Measurements from ENCODE around the gene LMO7. TPM values are rescaled to one million over a fixed set of nuclear protein-coding genes. Genes with fewer than 3 reads are reported as not detected.

LMO7 gene
- total RNA-seq, 1 experiment from 2014 or later: 2.1 TPM

DNA sequence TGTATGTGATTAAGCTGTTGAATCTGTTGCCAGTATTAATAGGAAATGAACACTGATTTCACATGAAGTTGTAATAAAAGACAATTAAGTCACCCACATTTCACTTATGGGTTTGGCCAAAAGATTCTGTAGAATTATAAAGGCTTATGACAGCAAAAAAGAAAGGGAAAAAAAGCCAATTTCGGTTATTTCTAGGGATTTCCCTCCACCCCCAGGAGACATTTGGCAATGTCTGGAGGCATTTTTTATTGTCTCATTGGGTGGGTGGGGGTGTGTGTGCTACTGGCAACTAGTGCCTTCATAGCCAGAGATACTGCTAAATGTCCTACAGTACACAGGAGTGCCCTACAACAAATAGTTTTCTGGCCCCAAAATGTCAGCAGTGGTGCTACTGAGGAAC is 175.7 kb downstream of the LMO7 start:
- no peak for DNase-seq (ENCODE audit: low spot score)
- in situ Hi-C loops (cut with HindIII; ENCODE audit: low sequenced_read_pairs): no loop called here

DNA sequence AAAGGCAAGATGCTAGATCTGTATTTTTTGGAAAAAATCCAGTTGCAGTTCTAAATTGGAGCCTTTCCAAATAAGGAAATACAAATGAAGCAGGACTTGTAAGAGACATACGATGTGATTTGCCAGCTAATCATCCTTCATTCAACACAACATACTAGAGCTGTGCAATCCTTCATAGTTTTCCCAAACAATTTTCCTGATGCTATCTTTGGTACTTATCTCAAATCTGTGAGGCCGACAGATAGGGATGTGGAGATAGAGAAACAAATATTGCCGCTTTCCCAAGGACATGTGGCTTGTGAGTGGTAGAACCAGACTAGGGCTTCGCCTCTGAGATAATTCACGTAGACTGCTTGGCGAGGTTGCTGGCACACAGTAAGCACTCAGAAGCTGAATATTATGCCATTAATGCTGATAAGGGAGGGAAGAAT is 176.6 kb downstream of the LMO7 start:
- in situ Hi-C loops (cut with HindIII; ENCODE audit: low sequenced_read_pairs): no loop called here
- no peak for DNase-seq (ENCODE audit: low spot score)

DNA sequence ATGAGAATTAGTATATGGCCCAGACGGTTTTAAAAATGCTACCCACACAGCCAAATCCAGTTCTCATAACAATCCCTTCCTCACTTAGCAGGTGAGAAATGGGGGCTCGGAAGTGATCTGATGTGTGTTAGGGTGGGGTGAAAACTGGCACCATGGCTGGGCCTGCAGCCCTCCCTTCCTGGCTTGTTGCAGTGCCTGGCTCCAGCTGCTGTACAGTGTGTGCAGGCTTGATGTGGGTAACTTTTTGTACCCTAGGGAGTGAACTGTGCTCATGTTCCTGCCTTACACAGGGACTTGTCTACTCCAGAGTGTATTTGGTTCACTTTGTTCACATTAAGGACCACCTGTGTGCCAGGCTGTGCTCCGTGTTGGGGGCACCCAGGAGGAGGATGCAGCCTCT is 177.2 kb downstream of the LMO7 start:
- DNase-seq (ENCODE audit: low spot score): no peak
- in situ Hi-C loops (cut with HindIII; ENCODE audit: low sequenced_read_pairs): no loop called here

DNA sequence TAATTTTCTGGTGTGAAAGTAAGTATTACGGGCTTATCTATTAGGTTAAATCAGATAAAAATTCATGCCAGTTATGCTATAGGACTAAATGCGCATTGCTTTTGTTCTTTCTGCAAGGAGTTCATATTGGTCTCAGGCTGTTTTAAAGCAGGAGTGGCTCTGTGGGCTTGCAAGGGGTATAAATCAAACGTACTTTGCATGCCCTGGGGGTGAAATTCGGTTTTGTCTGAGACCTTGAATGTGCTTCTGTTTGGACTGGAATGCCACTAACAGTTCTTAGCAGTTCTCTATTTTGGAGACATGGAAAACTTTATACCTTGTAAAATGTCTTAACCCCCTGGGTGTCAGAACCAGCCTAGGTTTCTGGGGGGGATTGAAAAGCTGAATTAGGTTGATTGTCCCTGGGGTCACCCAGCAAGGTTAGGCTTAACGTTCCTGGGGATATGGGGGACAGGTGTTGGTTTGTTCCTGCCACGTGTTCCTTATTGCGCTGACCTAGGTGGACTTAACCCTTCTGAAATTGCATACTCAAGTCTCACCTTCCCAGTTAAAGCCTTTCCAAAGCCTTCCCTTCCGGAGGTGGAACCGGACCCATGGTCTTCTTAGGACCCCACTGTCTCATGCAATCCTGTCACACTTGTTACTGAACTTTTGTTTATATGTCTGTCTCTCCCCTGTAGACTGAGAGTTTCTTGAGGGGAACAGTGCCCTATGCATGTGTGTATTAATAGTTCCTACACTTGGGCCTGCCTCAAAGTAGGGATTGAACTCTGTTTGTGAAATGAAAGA is 182.2 kb downstream of the LMO7 start:
- DNase-seq (ENCODE audit: low spot score): no peak
- in situ Hi-C loops (cut with HindIII; ENCODE audit: low sequenced_read_pairs): no loop called here

DNA sequence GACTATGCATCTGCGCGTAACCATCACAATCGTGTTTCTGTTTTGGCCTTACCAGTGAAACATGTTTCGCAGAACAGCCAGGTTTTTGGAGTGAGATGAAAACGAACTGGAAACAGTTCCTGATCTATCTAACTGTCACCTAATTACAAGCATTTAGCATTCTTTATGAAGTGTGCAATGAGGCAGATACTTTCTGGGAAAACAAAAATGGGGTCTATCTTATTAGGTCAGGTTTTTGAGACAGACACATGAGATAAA is 182.8 kb downstream of the LMO7 start:
- no peak for DNase-seq (ENCODE audit: low spot score)
- in situ Hi-C loops (cut with HindIII; ENCODE audit: low sequenced_read_pairs): no loop called here

DNA sequence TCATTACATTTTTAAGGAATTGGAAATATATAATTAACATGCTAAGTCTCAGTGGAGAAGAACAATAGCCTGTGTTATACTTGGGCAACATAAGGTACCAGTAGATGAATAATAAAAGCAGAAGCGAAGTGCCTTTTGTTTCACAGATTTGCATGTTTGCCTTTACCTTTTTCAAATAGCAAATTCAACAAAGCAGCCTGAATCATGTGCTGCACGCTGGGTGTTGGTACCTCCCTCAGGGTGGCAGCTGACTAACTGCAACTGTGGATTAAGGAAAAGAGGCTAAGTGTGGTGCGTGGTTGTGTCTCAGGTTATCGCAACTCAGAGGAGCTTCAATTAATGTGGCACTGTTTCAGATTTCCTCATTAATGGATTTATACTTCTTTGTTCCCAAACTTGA is 189.0 kb downstream of the LMO7 start:
- in situ Hi-C loops (cut with HindIII; ENCODE audit: low sequenced_read_pairs): no loop called here
- no peak for DNase-seq (ENCODE audit: low spot score)

DNA sequence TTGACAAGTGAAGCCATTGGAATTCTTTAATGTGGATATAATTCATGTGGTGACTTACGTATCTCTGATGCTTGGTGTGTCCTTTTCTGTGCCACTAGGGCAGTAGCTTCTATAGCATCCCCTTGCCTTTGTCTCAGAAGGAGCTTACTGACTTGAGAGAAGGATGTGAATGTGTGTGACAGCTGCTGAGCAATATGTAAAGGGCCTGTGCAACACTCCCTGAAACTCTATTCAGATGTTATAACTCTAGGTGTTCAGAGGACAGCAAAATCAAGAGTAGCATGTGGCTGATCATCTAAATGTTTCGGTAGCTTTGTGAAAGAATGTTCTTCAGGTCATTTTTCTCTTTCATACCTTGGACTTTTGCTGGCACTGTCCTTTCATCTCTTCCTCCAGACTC is 189.5 kb downstream of the LMO7 start:
- in situ Hi-C loops (cut with HindIII; ENCODE audit: low sequenced_read_pairs): no loop called here
- DNase-seq (ENCODE audit: low spot score): no peak

DNA sequence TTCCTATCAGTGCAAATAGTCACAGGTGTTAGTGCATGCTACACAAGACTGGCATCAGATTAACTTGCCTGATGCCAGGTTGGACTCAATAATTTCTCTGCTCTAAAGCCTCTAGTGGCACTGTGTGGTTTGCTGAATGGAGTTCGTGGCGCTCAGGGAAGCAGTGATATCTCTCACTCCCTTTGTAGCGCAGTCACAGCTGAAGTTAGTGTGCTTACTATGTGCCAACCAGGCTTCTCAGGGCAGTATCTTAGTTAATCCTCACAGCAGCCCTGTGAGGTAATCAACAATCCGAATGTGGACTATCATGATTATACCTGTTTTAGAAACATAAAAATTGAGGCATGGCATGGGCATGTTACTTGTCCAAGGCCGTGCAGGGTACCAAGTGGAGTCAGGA is 190.3 kb downstream of the LMO7 start:
- in situ Hi-C loops (cut with HindIII; ENCODE audit: low sequenced_read_pairs): no loop called here
- no peak for DNase-seq (ENCODE audit: low spot score)

DNA sequence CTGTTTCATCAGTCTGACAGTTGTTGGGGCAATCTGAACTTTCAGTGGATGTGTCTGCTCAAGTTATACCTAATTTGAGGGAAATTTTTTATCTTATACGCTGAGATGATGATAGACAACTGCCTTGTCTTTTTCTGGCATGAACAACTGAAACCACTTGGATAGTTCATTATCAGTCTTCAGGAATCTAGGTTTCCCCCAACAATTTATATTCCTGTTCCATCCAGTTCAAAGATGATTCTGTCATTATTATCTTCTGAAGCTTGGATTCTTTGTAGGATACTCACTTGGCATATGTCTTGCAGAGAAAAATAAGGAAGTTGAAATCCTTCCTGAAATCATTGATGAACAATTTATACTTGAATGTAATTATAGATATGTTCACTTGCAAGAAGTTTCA is 193.7 kb downstream of the LMO7 start:
- no peak for DNase-seq (ENCODE audit: low spot score)
- in situ Hi-C loops (cut with HindIII; ENCODE audit: low sequenced_read_pairs): no loop called here

DNA sequence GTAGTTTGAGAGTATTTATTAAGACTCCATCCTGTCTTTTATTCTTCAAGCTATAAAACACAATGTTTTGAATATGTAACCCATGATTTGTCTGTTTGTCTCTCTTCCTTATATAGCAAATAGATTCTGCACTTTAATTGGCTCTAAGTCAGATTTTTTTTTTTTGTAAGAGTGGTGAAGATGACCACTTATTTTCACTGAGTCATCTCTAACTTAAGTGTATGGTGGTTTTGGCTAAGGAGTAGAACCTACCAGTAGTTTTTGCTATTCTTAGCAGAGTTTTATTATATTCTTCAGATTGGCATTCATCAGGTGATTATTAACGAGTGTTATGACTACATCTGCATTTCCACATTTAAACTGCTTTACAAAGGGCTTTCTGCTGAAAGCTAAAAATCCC is 194.7 kb downstream of the LMO7 start:
- DNase-seq (ENCODE audit: low spot score): no peak

DNA sequence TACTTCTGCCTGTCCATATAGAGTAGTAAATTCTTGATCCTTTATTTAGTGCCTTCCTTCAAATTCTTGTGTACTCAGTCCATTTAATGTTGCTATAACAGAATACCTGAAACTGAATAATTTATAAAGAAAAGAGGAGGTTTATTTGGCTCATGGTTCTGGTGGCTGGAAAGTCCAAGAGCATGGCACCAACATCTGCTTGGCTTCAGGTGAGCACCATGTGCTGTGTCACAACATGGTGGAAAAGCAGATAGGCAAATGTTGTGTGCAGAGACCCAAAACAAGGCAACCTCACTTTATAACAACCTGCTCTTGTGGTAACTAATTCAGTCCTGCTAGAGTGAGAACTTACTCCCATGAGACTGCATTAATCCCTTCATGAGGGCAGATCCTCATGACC is 195.3 kb downstream of the LMO7 start:
- in situ Hi-C loops (cut with HindIII; ENCODE audit: low sequenced_read_pairs): no loop called here
- no peak for DNase-seq (ENCODE audit: low spot score)

More for the DNA sequence above, 194.7 kb downstream of the LMO7 start:
- in situ Hi-C loops (cut with HindIII; ENCODE audit: low sequenced_read_pairs): no loop called here

DNA sequence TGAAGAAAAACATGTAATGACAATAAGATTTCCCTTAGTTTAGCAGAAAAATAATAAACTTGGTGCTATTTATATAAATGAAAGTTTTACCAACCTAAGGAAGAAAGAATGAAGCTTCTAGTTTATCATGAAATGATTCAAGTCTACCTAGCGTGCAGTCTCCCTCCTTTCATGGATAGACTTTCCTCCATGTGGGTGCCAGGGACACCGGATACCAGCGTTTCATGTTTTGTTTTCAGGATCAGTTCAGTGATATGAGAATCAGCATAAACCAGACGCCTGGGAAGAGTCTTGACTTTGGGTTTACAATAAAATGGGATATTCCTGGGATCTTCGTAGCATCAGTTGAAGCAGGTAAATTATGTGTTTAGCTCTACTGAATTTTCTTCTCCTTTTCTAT is 196.7 kb downstream of the LMO7 start:
- no peak for DNase-seq (ENCODE audit: low spot score)
- in situ Hi-C loops (cut with HindIII; ENCODE audit: low sequenced_read_pairs): no loop called here

DNA sequence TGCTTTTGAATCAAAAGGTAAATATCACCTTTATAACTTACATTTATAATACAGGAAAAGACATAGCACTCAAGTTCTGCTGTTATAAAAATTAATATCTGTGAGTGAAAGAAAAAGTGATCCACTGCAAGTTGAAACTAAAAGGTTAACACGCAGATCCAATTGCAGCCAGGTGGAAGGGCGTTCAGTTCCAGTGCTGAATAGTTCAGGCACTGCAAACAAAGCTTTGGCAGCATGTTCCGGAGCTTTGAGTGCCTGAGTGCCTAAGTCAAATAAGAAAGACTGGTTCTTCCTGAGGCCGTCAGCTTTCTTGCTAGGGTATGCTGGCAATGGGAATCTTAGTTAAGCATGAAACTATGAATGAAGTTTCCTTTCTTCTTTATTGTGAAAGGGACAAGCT is 200.3 kb downstream of the LMO7 start:
- no peak for DNase-seq (ENCODE audit: low spot score)
- in situ Hi-C loops (cut with HindIII; ENCODE audit: low sequenced_read_pairs): no loop called here

DNA sequence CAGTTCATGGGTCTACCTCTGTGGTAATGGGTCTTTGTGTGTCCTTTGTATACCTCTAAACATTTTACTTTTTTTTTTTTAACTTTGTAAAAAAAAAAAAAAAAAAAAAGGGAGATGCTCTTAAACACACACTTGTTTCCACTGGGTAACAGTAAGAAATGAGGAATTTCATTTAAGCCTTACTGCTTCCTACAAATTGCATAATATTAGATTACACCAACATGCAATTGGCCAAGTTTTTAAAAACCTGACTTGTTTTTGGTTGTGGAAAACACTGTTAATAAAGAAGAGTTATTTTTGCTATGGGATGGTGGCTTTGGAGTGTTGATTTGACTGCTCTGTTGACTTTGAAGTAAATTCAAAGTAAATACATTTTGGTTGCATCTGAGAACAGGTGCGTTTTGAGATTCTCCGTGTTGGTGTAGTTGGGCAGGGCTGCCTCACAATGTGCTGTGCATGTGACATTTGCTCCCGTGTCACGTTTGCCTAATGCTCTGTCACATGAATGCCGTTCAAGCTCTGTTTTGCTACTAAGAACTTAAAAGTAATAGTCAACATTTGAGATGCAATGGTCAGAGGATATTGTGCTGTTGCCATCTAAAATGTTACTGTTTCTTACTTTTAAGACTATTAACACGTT is 202.4 kb downstream of the LMO7 start:
- in situ Hi-C loops (cut with HindIII; ENCODE audit: low sequenced_read_pairs): no loop called here
- no peak for DNase-seq (ENCODE audit: low spot score)

DNA sequence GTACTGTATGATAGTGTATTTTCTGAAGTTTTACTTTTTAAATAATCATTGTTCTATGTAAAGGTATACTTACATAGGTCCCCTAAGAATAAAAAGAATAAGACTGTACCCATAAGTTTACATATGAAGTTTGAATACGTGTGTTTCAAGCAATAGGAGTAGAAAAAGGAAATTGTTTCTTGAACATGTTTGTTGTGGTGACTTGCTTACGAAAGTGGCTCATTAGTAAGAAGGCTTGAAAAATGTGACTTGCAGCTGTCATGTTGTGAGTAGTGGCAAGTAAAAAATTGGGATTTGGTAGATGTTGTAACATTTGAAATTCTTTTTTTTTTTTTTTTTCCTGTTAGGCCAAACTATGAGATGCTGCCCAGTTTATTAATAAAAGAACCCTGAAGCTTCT is 203.3 kb downstream of the LMO7 start:
- no peak for DNase-seq (ENCODE audit: low spot score)
- in situ Hi-C loops (cut with HindIII; ENCODE audit: low sequenced_read_pairs): no loop called here

DNA sequence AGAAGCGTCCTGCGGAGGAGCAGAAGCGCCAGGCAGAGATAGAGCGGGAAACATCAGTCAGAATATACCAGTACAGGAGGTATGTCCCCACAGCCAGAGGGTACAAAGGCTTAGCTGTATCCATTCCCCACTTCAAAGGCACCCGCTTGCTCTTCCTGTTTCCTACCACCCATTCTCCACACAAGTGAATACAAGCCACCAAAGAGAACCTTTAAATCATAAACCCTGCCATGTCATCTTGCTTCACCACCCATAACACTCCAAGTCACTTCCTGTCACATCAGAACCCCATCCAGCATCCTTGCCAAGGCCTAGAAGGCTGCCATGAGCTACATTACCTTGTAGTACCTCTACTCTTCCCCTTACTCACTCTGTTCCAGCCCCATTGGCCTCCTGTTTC is 205.8 kb downstream of the LMO7 start:
- DNase-seq (ENCODE audit: low spot score): no peak
- in situ Hi-C loops (cut with HindIII; ENCODE audit: low sequenced_read_pairs): no loop called here

DNA sequence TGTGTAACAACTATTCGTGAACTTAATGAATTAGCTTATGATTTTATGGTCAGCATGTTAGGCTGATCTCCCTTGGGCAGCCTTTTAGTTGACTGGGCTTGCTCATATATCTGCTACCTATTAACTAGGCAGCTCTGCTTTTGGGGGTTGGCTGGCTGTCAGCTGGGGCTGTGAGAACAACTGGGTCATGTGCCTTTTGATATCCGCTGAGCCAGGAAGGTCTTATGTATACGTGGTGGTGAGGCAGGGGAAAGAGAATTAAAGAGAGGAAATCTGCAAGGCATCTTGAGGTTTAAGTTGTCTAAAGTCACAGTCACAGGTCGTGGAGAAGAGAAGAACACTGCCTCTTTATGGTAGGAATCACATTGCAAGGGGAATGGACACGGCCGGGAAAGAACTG is 206.9 kb downstream of the LMO7 start:
- in situ Hi-C loops (cut with HindIII; ENCODE audit: low sequenced_read_pairs): no loop called here
- DNase-seq (ENCODE audit: low spot score): no peak

DNA sequence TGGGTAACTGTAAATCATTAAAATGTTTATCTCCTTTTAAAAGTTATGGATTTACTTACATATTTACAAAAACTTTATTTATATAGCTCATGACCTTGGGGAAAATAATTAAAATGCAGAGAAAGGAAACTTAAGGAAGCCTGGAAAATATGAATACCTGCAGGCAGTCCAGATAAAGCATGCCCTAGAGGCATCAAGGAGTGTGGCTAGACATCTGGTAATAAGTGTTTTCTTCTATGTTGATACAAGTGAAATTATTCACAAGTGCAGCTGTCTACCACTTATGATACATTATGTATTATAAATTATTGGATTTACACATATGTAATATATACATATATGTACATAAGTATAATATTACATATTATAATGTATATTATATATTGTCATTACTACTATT is 207.9 kb downstream of the LMO7 start:
- DNase-seq (ENCODE audit: low spot score): no peak
- in situ Hi-C loops (cut with HindIII; ENCODE audit: low sequenced_read_pairs): no loop called here

DNA sequence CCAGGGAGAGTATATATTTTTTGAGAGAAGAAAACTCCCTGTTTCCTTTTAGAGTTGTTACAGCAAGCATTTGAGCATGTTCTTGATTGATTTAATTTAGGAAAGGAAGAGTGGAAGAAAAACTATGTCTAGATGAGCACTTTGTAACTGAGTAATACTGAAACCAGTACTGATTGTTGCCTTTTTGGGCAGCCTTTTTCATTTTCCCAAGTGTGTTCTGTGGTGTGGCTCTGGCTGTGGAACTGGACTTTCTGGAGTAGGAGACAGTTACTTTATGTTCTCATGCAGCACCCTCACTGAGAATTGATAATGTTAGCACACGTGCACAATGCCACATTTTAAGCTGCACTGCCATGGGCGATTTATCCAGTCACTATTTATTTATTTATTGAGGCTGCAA is 211.5 kb downstream of the LMO7 start:
- in situ Hi-C loops (cut with HindIII; ENCODE audit: low sequenced_read_pairs): no loop called here

DNA sequence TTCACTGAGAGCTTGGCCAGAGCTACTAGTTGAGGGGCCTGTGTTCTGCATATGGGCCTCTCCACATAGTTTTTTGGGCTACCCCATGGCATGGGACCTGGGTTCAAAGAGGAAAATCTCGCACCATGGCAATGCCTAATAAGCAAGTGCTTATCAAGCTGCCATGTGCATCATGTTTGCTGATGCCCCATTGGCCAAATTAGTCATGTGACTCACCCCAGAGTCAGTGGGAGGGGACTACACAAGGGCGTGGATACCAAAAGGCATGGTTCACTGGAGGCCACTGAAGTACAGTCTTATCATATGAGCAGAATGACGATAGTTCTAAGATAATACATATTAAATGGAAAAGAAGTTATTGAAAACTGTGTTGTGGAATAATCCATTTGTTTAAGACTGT is 214.8 kb downstream of the LMO7 start:
- in situ Hi-C loops (cut with HindIII; ENCODE audit: low sequenced_read_pairs): no loop called here
- DNase-seq (ENCODE audit: low spot score): no peak

More for the DNA sequence above, 211.5 kb downstream of the LMO7 start:
- DNase-seq (ENCODE audit: low spot score): no peak

DNA sequence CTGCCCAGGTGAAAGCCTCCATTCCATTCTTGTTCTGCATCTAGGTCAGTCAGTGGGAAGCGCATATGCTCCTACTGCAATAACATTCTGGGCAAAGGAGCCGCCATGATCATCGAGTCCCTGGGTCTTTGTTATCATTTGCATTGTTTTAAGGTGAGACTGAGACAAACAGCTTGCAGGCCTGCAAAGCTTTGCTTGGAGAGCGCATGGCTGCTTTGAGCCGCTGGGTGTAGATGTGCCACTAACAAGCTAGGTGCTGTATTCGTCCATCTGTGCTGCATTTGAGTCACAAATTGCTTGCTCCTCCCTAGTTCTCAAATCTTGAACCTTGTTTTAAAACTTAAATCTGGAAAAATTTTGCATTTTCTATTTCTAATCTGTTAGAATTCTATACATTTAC is 219.1 kb downstream of the LMO7 start:
- DNase-seq (ENCODE audit: low spot score): no peak
- in situ Hi-C loops (cut with HindIII; ENCODE audit: low sequenced_read_pairs): no loop called here
